ENCODE results near the gene KIF16B.

DNA sequence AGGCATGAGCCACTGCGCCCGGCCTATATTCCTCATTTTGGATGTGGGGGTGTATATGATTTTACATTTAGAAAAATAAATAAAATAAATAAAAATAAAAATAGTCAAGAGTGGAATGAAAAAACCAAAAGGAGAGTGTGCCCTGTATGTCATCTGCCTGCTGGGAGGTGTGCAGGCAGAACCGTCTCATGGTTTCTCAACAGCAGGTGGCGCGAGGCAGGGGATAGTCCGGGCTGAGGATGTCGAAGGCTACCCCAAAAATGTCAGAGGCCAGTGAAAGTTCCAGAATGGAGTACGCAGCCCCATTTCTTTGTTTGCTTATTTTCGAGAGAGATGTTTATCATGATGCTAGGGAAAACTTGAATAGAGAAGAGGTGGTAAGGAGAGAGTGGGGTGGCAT, 16.4 kb upstream of the KIF16B start:
- TF ChIP-seq CTCF (conservative IDR thresholded peaks at IDR 0.05 in 1 of 2, IDR thresholded peaks at IDR 0.05 in 1 of 2; ENCODE audit: extremely low read depth in 1 of 2, insufficient read depth in 1 of 2, low read depth in 1 of 2, low read length in 2 of 2): no peak
- no peak for TF ChIP-seq EZH2 (IDR thresholded peaks at IDR 0.05; ENCODE audit: borderline replicate concordance, low read length)

All from mammary epithelial cell (primary cell).